SK-N-SH (cell line): ENCODE results near the gene PRX. TPM values are rescaled to one million over a fixed set of nuclear protein-coding genes. Genes with fewer than 3 reads are reported as not detected.

Experiments
- CTCF ChIA-PET: fragments of 300-600, 350-600 bp; formaldehyde crosslinking; extraction: SDS; loops from one replicate; lab custom pipeline; 2021; lab: Yijun Ruan, JAX
- POLR2A ChIA-PET: fragments of 350-600 bp; sonication (Branson Sonifier 250); formaldehyde crosslinking; extraction: SDS; loops from one replicate; lab custom pipeline; 2020; ENCODE audit warnings: antibody characterized with exemption, inconsistent platforms; lab: Yijun Ruan, JAX
- DNase-seq: peaks from one replicate; pipeline ENCODE4 v3.0.0; 2012
- H2AFZ ChIP-seq: fragments of 200-600 bp; sonication (generic); 2 replicates; pipeline ENCODE4 v1.8.1; 2016; ENCODE audit warnings: antibody characterized with exemption, mild to moderate bottlenecking, low read depth
- H3F3A ChIP-seq: fragments of 200-600 bp; sonication (generic); replicated peaks from 2 replicates; pipeline ENCODE3; 2016; ENCODE audit warnings: antibody characterized with exemption, mild to moderate bottlenecking; ENCODE audit not compliant: insufficient read depth
- H3K27ac ChIP-seq, 2 experiments: fragments of 200-500 bp in 1 of 2; fragments of 200-600 bp in 1 of 2; sonication (Bioruptor generic) in 1 of 2; sonication (generic), shearing (Covaris generic) in 1 of 2; 2 replicates each; pipeline versions ENCODE4 v1.5.1 to v1.6.1; 2014 to 2016; ENCODE audit warnings: low read depth in 2 of 2, inconsistent platforms in 1 of 2, low read length in 1 of 2, mild to moderate bottlenecking in 1 of 2, mixed read lengths in 1 of 2
- H3K27me3 ChIP-seq: fragments of 200-600 bp; sonication (generic), shearing (Covaris generic); 2 replicates; pipeline ENCODE4 v1.6.1; 2016; ENCODE audit warnings: mixed run types; ENCODE audit not compliant: insufficient read depth
- H3K36me3 ChIP-seq, 2 experiments: fragments of 200-500 bp in 1 of 2; fragments of 200-600 bp in 1 of 2; sonication (Bioruptor generic) in 1 of 2; sonication (generic) in 1 of 2; replicated peaks in 1 of 2; 2 replicates each; pipeline versions ENCODE3 to v1.5.1; 2014 to 2016; ENCODE audit warnings: low read length in 1 of 2, mild to moderate bottlenecking in 1 of 2; ENCODE audit not compliant: insufficient read depth in 2 of 2, control insufficient read depth in 1 of 2
- H3K4me1 ChIP-seq, 2 experiments: fragments of 200-500 bp in 1 of 2; fragments of 200-600 bp in 1 of 2; sonication (Bioruptor generic) in 1 of 2; sonication (generic), shearing (Covaris generic) in 1 of 2; 2 replicates each; pipeline versions ENCODE4 v1.5.1 to v1.6.1; 2014 to 2016; ENCODE audit warnings: low read depth in 1 of 2, low read length in 1 of 2, mixed run types in 1 of 2; ENCODE audit not compliant: insufficient read depth in 2 of 2, control insufficient read depth in 1 of 2
- H3K4me2 ChIP-seq: fragments of 200-600 bp; sonication (generic), shearing (Covaris generic); 2 replicates; pipeline ENCODE4 v1.6.1; 2017; ENCODE audit warnings: mixed run types
- H3K4me3 ChIP-seq, 2 experiments: fragments of 200-500 bp in 1 of 2; fragments of 200-600 bp in 1 of 2; sonication (Bioruptor generic) in 1 of 2; sonication (generic), shearing (Covaris generic) in 1 of 2; 2 replicates each; pipeline versions ENCODE4 v1.5.1 to v1.8.1; 2014 to 2016; ENCODE audit warnings: low read depth in 2 of 2, inconsistent platforms in 1 of 2, low read length in 1 of 2, mild to moderate bottlenecking in 1 of 2, mixed read lengths in 1 of 2, moderate library complexity in 1 of 2
- H3K79me2 ChIP-seq: fragments of 200-600 bp; sonication (generic); 2 replicates; pipeline ENCODE4 v1.8.1; 2017; ENCODE audit warnings: mild to moderate bottlenecking; ENCODE audit not compliant: insufficient read depth
- H3K9ac ChIP-seq: fragments of 200-600 bp; sonication (generic); 2 replicates; pipeline ENCODE4 v1.6.1; 2017; ENCODE audit warnings: mixed run types
- H3K9me2 ChIP-seq: fragments of 200-600 bp; sonication (generic); 2 replicates; pipeline ENCODE4 v1.6.1; 2017; ENCODE audit warnings: mixed run types
- H3K9me3 ChIP-seq: fragments of 200-600 bp; sonication (generic); 2 replicates; pipeline ENCODE4 v1.6.1; 2017; ENCODE audit warnings: mixed run types, mild to moderate bottlenecking, moderate library complexity
- H4K20me1 ChIP-seq: fragments of 200-600 bp; sonication (generic); 2 replicates; pipeline ENCODE4 v1.6.1; 2017; ENCODE audit warnings: mild to moderate bottlenecking, mixed run types; ENCODE audit not compliant: insufficient read depth
- CHD2 ChIP-seq: fragments of 150-350 bp; IDR thresholded peaks from 2 replicates; pipeline ENCODE4 v1.6.1; 2018; ENCODE audit warnings: low read length; ENCODE audit not compliant: partially characterized antibody
- CTCF ChIP-seq: fragments of 200-600 bp; sonication (generic); IDR thresholded peaks from 2 replicates; pipeline ENCODE4 v1.6.1; 2017; ENCODE audit warnings: antibody characterized with exemption, mild to moderate bottlenecking, moderate library complexity
- EP300 ChIP-seq, 2 experiments: IDR thresholded peaks; 2 replicates each; pipeline versions ENCODE4 v1.4.0 to v1.6.1; 2012; ENCODE audit warnings: borderline replicate concordance in 1 of 2, low read depth in 1 of 2, low read length in 1 of 2
- GABPA ChIP-seq: IDR thresholded peaks from 2 replicates; pipeline ENCODE4 v1.4.0; 2012; ENCODE audit warnings: low read depth, mild to moderate bottlenecking
- IRF3 ChIP-seq: fragments of 150-350 bp; IDR thresholded peaks from 2 replicates; pipeline ENCODE4 v1.6.1; 2016; ENCODE audit warnings: mild to moderate bottlenecking, low read depth, low read length
- MAX ChIP-seq: IDR thresholded peaks from 2 replicates; pipeline ENCODE4 v1.4.0; 2012; ENCODE audit warnings: low read depth
- MXI1 ChIP-seq: IDR thresholded peaks from 2 replicates; pipeline ENCODE4 v1.6.1; 2012; ENCODE audit warnings: mild to moderate bottlenecking, low read depth, low read length, improper control_type of control experiment
- NRF1 ChIP-seq: IDR thresholded peaks from 2 replicates; pipeline ENCODE4 v1.6.1; 2012; ENCODE audit warnings: low read depth, mild to moderate bottlenecking, low read length
- PBX3 ChIP-seq: IDR thresholded peaks from 2 replicates; pipeline ENCODE4; 2012
- POLR2AphosphoS5 ChIP-seq: IDR thresholded peaks from 2 replicates; pipeline ENCODE4 v1.6.1; 2012; ENCODE audit warnings: low read depth, low read length
- RXRA ChIP-seq: IDR thresholded peaks from 2 replicates; pipeline ENCODE4 v1.4.0; 2012; ENCODE audit warnings: low read depth, mild to moderate bottlenecking, borderline replicate concordance
- TAF1 ChIP-seq: IDR thresholded peaks from 2 replicates; pipeline ENCODE4 v1.6.1; 2012; ENCODE audit warnings: low read depth, mild to moderate bottlenecking, low read length, moderate library complexity, borderline replicate concordance
- USF1 ChIP-seq: IDR thresholded peaks from 2 replicates; pipeline ENCODE4 v1.4.0; 2012; ENCODE audit warnings: low read depth, borderline replicate concordance
- USF2 ChIP-seq: fragments of 150-350 bp; IDR thresholded peaks from 2 replicates; pipeline ENCODE4 v1.6.1; 2017; ENCODE audit warnings: antibody characterized with exemption, low read length, low read depth, borderline replicate concordance
- YY1 ChIP-seq: IDR thresholded peaks from 2 replicates; pipeline ENCODE4 v1.4.0; 2012; ENCODE audit warnings: low read depth, mild to moderate bottlenecking
- WGBS: methylation state at CpG from one replicate; pipeline ENCODE4 v1.1.6; 2017; ENCODE audit warnings: low lambda C conversion rate; 5-methylcytosine and 5-hydroxymethylcytosine counted together
- polyA plus RNA-seq, 3 experiments: library from polyadenylated mRNA; depleted of rRNA; stranded (reverse); fragments of >200 nt; gene quantifications; 2 replicates each; pipeline ENCODE4 v1.2.3, GENCODE V29; 2012

PRX gene
- polyA plus RNA-seq, 1 of the 3 experiments (the other 2 are of a cell fraction), result 2.2 TPM

GRCh38 chr19:40348125-40348913 is 64.9 kb downstream of the PRX start, which contains the start of the genes C19orf47 and PLD3:
TSS of gene C19orf47 (minus strand) at chr19:40348397. CDS start at chr19:40341857, 6,540 bp downstream.
TSS of gene PLD3 (plus strand) at chr19:40348695. CDS start at chr19:40366484, 17,789 bp downstream.
- TF ChIP-seq TAF1 (peak; percentile 62), GABPA (peak; percentile 95), YY1 (peak; percentile 87; the same call in 1 of the 2 replicates), EP300 (IDR thresholded peaks at IDR 0.05; ENCODE audit: borderline replicate concordance in 1 of 2, low read depth in 1 of 2, low read length in 1 of 2) (no peak), POLR2AphosphoS5 (peak; percentile 92), MAX (peak; percentile 85), IRF3 (no peak), PBX3 (0 out of 2 replicates have a peak, but pooled peaks have one; percentile 7), USF1 (peak; percentile 100), CTCF (no peak), RXRA (no peak), CHD2 (peak; percentile 80), USF2 (peak; percentile 99), MXI1 (peak; percentile 84), NRF1 (peak; percentile 87)
- TF ChIP-seq, all 33 proteins: peak for 11
- peak within 1 kb of the TSS; percentile 50 to 59; a peak in 2 of 4 replicates for H3K27ac ChIP-seq
- H3K9me2 ChIP-seq, result no peaks in the 10 kb centered on the region
- H3K4me1 ChIP-seq, result peaks cover 0 to 7% of the 10 kb centered on the region in 2 experiments; a peak in 1 of 4 replicates
- no peaks in the 10 kb centered on the region for H3F3A ChIP-seq
- peak within 1 kb of the TSS; percentile 85 for H3K4me2 ChIP-seq
- peak; percentile 100 for DNase-seq
- CTCF ChIA-PET, result interaction anchor here (2.1 to 2.6 kb wide), 2 partner anchors 43 to 72 kb away, joined by 7 to 10 read pairs; no protein-coding TSS in a partner anchor
- H3K27me3 ChIP-seq, result no peaks in the 10 kb centered on the region
- no peaks in the 10 kb centered on the region for H4K20me1 ChIP-seq
- peak within 1 kb of the TSS; percentile 77 for H3K9ac ChIP-seq
- POLR2A ChIA-PET, result interaction anchor here (0.5 to 1.4 kb wide), 5 partner anchors 17 to 257 kb away, joined by 3 to 4 read pairs (median 4); partner anchors contain the start of gene ZNF780A
- 1% methylated on average over 42 of the region's 77 CpGs for WGBS
- H3K9me3 ChIP-seq, result no peaks in the 10 kb centered on the region
- H2AFZ ChIP-seq, result peak within 1 kb of the TSS; percentile 83
- H3K79me2 ChIP-seq, result peaks cover 66% of the 10 kb centered on the region
- H3K4me3 ChIP-seq, result peak within 1 kb of the TSS; percentile 68 to 94
- H3K36me3 ChIP-seq, result peaks cover 0 to 2% of the 10 kb centered on the region in 2 experiments
